ENCODE data around the gene TCF4.

DNA sequence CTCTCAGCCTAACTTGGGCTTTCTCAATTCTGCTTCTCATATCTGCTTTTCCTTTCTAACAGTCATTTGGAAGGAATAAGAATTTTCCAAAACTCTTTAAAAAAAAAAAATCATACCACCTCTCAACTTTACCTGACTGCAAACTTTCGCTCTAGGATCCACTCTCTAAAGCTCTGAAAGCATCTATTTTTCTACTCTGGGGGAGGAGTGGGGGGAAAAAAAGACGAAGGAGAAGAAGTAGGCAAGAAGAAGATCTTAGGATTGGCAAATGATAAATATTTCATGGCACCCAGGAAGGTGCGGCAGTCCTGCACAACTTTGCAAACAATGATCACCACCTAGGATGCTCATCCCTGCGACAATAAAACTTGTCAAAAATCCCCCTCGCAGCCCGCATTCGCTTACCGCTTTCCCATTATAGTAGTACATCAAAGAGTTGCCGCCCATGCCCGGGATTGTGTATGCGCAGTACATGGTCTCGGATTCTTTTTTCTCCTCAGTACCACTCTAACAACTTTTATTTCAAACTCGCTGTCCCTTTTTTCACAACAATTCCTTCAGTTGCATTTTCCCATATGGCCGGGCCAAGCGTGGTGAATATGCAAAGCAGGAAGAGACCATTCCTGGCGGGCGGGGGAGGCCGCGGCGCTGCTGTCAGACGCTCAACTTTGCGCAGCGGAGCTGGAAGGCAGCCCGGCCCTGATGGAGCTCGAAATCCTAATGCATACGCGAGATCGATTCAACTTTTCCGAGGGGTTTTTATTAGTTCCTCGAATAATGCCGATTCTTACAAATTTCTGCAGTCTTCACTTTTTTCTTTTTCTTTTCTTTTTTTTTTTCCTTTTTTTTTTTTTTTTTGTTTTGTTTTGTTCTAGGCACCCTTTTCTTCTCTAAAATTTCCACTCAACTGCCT is 266.5 kb downstream of the TCF4 start:
- TF ChIP-seq SP1 (IDR thresholded peaks at IDR 0.05): no peak
- TF ChIP-seq LEF1 (IDR thresholded peaks at IDR 0.05; ENCODE audit: borderline replicate concordance): no peak
- TF ChIP-seq ELF4 (IDR thresholded peaks at IDR 0.05): no peak
- TF ChIP-seq L3MBTL2 (conservative IDR thresholded peaks at IDR 0.05): no peak

Measured in HEK293T (cell line).